ENCODE data around the gene KAT6B.

The KAT6B gene

DNA sequence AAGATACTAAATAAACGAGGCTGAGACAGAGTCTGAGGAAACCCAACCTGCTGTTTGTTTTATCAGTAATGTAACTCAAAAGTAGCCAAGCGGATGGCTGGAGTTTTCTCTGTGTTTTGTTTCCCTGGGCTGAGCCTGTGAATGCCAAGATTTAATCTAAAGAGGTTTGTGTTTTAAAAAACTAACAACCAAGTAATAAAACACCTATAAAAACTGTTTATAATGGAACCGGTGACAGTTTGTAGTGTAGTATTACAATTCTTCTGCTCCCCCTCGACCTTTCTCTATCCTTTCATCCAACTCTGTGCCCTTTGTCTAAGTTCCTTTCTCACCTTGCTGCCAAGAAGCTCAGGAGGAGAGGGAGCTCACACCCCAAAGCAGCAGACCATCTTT is 2.6 kb upstream of the KAT6B start:
- DNase-seq (ENCODE audit: low read depth, low spot score): no peak

DNA sequence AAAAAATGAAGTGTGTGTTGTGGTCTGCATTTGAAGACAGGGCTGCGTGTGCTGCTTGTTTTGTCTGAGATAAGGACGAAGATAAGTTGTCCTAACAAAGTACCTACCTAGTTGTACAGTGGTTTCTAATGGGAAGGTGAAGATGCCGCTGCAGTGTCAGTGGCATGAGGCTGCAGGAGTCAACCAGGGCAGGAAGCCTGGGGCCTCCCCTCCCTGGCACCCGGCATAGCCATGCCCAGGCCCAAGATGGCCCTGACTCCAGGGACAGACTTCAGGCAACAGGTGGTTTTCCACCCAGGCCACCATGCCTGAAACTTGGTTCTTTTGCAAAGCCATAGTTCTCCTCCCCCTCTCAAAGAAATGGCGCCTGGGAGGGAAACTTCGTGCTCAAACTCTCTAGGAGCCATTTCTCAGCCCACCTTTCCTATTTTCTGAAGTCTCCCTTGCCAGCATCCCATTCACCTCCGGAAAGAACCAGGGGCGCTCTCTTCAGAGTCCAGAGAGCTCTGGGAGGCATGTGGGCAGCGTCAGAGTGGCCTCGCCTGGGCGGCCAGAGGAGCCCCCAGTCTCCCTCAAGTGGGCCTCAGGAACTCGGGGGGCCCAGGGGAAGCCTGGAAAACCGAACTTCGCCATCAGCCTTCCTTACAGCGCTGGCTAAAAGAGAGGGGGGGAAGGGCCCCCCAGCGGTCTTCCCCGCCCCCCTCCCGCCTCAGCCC is 2.1 kb upstream of the KAT6B start:
- DNase-seq (ENCODE audit: low read depth, low spot score): no peak

DNA sequence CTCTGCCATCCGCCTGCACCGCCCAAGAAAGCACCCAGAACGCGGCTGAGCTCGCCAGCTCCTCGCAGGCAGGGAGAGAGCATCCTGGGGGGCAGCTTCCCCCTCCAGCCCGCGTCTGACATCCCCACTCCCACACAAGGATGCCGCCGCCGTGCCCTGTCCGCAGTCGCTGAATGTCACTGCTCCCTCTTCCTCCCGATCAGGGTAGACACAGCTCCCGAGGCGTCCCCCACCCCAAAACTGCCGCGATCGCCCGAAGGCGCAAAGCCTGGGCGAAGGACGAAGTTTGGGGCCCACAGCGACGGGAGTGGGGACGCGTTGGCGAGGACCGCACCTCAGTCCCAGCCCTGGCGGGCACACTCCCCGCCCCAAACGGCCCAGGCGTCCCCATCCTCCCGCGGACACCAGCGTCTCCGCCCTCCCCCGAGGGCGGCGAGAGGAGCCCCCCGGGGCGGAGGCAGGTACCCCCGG is 1.5 kb upstream of the KAT6B start:
- DNase-seq (ENCODE audit: low read depth, low spot score): peak; percentile 1

DNA sequence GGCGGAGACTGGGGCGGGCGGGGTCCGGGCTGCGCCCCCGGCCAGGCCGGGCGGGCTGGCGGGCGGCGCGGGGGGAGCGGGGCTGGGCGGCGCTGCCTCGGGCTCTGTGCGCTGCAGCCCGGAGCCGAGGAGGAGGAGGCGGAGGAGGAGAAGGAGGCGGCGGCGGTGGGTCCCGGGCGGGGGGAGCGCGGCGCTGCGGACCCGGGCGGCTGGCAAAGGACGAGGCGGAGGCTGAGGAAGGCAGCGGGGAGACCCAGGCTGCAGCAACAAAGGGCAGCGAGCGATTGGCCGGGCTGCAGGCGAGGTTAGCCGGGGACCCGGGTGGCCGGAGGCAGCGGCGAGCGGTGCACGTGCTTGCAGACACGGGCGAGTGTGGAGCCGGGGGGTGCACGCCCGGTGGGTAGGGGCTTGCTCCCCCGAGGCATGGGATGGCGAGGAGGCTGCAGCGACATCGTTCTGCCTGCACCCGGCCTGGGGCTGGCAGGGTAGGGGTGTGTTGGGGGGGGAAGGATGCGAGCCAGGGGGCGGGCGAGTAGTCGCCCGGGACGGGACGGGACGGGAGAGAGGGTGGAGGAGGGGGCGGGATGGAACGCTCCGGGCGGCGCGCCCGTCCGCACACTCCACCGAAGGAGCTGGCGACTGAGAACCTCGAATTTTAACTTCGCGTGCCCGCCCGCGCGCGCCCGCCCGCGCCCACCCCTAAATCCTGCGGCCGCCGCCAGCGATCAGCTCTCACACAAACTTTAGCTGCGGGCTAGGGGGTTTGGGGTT is 844 bp upstream of the KAT6B start:
- DNase-seq (ENCODE audit: low read depth, low spot score): peak; percentile 14

DNA sequence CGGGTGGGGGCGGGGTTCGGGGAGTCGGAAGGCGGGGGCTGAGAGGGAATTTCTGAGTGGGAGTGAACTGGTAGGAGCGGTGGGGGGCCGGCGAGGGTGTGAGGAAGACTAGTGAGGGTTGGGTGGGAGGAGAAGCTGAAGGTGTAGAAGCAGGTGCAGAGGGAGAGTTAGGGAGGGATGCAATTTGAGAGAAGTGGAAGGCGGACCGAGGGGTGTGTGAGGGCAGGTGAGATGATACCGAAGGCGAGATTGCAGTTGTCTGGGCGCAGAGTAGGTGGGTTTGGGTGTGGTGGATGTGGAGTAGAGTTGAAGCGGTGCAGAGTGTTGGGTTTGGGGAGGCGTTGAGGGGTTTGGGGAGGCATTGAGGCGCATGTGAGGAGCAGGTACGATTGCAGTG is 643 bp downstream of the KAT6B start:
- no peak for DNase-seq (ENCODE audit: low read depth, low spot score)

DNA sequence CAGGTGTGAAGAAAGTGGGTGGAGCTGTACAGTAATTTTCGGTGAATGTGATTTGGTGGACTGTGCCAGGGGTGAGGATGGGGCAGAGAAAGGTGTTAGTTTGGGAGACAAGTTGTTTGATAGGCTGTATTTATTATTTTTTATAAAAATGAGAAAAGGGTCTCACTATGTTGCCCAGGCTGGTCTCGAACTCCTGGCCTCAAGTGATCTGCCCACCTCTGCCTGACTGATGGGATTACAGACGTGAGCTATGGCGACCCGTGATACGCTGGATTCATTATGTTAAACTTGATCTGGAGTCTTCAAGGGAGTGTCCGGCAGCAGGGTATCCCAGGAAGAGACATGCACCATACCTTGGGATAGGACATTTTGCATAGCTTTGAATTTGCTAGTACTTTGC is 1.3 kb downstream of the KAT6B start:
- no peak for DNase-seq (ENCODE audit: low read depth, low spot score)

DNA sequence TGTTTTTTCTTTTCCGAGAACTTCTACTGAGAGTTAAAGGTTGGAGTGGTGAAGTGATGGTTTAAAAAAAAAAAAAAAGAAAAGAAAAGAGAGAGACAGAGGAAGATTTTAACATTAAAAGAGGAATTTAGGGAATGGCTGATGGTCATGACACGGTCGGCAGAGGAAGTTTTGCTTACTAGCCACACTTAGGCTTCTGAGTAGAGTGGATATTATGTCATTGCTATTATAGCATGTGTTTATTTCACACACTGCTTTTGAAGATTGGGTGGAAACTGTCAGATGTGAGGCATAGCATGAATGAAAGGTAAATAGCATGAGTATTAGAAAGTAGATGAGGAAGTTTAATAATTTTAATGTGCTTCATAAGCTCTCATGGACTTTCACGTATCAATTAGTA is 2.5 kb downstream of the KAT6B start:
- DNase-seq (ENCODE audit: low read depth, low spot score): no peak

DNA sequence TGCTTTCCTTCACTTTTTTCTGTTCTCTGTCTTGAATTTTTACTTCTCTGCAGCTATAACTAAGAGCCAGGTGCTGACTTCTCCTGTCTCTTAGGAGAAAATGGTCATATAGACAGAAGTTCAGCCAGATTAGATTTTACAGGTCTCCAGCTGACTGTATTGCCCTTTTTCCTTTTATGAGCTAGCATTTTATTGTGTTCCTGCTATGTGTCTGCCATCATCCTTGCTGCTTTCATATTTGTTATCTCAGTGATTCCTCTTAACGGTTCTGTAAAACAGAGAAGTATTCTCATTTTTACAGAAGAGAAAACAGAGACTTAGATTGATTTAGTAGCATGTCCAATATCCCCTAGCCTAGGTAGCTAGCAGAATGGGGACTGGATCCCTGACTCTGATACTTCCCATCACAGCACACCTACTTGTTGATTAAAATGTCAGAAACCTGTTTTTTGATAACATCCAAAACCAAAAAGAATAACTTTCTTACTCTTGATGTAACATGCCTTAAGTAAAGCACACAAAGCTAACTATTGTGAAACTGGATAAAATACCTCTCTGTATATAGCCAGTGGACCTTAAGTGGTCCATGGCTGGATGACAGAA is 5.2 kb downstream of the KAT6B start:
- no peak for DNase-seq (ENCODE audit: low read depth, low spot score)

DNA sequence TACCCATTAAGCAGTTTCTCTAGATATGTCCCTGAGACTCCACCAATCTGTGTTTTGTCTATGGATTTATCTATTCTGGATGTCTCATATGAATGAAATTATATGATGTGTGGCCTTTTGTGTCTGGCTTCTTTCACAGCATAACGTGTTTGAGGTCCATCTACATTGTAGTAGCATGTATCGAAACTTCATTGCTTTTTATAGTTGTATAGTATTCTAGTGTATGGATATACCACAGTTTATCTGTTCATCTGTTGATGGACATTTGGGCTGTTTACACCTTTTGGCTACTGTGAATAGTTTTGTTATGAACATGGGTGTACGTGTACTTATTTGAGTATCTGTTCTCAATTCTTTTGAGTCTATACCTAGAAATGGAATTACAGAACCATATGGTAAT is 9.6 kb downstream of the KAT6B start:
- no peak for DNase-seq (ENCODE audit: low read depth, low spot score)

DNA sequence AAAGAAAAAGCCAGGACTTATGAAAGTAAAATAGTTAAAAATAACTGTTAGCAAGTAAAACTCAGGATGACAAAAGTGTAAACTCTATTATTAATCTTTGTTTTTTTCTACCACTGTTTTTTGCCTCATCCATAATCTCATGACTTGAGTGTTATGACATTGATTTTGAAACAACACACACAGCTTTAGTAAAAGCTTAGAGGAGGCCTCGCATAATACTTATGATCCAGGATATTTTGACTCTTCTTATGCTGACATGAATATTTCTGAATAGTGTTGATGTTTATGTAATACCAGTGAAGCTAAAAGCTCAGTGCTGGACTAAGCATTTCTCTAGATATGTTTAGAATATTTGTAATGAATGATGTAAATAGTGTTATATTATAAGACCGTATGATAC is 10.5 kb downstream of the KAT6B start:
- DNase-seq (ENCODE audit: low read depth, low spot score): no peak

DNA sequence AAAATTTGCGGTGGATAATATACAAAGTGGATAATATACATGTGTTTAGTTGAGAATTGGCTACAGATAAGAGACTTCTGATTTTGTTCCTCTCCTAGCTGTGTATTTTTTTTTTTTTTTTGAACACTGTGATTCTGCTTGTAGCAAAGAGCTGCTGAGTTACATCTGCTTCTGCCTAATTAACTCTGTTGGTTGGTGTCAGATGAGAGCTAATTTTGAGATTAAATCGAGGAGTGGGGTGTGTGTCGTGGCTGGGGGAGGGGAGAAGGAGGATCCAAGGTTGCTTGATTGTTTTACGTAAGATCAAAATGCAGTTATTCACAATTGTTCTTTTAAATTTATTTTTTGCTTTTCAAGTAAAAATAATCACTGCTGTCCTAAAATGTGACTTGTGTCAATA is 11.3 kb downstream of the KAT6B start:
- DNase-seq (ENCODE audit: low read depth, low spot score): no peak

DNA sequence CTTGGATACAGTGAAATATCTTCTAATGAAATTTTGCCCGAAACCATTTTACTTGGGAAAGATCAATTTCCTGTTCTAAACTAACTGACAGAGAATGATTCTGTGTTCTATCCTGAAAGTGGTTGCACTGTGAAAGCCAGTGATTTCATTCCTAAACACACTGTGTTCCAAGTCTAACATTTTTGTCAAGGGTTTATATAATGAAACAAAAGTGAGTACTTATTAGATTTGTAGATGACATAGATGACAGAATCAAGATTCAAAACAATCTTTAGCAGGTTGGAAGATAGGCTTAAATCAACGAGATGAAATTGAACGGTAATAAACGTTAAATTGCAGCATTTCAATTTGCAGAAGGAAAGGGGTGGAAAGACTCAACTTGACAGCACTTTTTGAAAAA is 13.3 kb downstream of the KAT6B start:
- no peak for DNase-seq (ENCODE audit: low read depth, low spot score)

DNA sequence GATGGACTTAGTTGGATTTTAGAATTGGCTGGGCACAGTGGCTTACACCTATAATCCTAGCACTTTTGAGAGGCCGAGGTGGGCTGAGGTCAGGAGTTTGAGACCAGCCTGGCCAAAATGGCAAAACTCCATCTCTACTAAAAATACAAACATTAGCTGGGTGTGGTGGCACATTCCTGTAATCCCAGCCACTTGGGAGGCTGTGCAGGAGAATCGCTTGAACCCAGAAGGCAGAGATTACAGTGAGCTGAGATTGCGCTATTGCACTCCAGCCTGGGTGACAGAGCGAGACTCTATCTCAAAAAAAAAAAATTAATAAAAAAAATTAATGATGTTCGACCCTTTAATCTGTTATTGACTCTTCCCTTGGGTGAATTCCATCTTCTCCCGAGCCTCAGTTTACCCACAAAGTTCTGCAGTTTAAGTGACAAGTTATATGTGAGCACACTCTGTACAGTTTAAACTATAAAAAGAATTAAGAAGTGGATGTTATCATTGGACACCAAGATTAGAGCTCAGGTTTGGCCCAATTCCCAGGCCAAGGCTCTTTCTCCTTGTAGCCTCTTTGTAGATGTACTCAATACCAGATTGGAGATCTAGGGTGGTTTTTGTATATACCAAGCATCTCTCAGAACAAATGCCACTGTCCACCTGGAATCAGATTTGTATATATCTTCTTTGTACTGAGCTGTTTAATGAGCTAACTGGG is 15.0 kb downstream of the KAT6B start:
- no peak for DNase-seq (ENCODE audit: low read depth, low spot score)

DNA sequence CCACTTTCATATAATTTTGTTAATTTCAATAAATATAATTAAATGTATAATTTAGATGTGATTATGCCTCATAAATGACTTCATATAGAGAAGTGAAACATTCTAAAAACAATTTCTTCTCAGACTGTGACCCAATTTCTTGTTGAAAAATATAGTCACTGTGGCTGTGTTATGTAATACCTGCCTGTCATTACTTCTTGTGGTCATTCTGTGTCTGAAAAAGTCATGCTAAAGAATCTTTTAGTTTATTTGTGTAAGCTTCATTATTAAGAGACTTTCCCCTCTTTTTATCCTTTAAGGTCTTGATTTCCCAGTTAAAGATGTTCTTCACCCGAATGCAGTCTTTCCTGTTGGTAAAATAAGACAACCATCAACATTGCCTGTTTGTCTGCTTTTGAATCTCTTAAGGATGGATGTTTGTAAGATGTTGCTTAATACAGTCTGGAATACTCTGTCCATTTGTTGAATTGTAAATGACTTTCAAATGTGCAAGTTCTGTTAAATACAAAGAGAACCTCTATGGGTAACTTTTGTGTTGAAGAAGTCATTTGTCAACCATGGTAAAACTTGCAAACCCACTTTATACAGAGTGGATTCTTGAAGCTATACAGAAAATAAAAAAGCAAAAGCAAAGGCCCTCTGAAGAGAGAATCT is 16.0 kb downstream of the KAT6B start:
- DNase-seq (ENCODE audit: low read depth, low spot score): no peak

DNA sequence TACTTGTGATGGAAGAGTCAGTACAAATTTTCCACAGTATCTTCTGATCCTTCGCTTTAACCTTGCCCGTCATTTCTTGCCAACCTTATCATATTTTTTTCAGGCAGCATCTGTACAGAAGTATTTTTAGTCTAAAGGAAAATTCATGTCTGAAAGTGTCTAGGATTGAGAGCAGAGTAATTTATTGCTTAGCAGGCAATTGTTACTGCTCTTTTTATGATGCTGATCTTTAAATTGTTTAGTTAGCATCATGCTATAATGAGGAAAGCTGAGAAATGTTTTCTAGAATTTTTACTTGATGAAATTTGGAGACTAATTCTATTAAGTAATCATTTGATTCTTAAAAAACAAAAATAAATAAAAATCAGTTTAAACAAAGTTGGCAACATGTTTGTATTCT is 20.6 kb downstream of the KAT6B start:
- no peak for DNase-seq (ENCODE audit: low read depth, low spot score)

DNA sequence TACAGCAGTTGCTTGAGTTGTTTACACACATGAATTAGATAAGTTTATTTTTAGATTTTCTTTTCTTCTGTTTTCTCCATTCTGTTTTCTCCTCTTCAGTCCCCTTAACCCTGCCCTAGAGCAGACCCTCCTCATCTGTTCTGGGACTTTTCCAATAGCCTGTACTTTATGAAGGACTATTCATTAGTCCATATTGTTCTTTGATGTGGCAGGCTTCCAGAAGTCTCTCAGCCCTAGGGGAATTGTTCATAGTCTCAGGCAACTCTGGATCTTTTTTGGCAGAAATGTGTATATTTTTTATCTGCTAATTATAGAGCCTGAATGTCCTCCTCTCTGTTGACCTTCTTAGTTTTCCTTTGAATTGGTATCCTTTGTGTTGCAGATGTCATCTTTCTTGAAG is 25.4 kb downstream of the KAT6B start:
- DNase-seq (ENCODE audit: low read depth, low spot score): no peak

DNA sequence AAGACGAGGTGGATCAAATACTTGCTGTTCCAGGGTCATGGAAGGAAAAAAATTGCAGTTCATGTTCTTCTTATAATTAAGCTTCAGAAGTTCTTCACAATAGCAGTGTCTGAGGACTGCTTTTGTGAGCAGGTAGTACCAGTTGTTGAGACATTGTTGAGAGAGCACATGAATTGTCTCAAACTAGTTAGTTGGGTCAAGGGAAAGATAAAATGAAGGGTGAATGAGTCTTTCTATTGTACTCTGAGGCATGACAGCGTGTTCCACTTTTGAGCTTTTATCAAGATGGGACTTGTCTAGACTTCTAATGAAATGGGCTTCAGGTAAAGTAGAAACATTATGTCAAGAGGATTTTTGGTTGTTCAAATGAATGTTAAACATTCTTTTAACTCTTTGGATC is 26.0 kb downstream of the KAT6B start:
- no peak for DNase-seq (ENCODE audit: low read depth, low spot score)

DNA sequence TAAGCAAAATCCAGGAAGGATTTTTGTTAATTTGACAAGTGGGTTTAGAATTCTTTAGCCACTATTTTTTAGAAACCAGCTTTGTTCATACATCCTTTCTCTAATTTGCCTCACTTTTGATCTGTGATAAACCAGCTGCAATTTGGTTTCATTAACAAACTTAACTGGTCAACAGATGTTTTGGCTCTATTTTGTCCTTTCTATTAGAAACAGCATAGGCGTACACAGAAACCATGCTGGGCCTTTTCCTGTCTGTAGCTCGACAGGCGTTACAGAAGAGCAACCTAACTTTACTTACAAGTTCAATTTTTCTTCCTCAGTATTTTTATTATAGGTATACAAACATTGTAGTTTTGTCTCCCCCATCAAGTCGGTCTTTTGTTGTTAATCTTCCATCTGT is 28.2 kb downstream of the KAT6B start:
- no peak for DNase-seq (ENCODE audit: low read depth, low spot score)

DNA sequence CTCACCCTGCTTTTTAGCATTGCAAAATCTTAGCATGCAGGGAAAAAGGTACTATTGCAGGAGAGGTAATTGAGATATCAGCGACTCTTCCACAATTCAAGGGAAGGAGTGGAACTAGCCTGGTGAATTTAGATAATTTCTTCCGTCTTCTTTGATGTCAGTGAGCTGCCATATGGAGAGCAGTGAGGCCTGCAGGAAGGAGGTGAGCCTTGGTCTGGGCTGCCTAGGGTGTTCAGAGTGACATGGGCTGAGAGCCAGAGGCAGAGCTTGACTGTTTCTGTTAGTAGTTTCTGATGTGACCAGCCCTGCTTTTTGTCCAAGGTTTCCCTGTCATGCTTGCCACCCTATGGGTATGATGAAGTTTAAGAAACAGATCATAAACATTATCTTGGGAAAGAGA is 28.6 kb downstream of the KAT6B start:
- no peak for DNase-seq (ENCODE audit: low read depth, low spot score)

DNA sequence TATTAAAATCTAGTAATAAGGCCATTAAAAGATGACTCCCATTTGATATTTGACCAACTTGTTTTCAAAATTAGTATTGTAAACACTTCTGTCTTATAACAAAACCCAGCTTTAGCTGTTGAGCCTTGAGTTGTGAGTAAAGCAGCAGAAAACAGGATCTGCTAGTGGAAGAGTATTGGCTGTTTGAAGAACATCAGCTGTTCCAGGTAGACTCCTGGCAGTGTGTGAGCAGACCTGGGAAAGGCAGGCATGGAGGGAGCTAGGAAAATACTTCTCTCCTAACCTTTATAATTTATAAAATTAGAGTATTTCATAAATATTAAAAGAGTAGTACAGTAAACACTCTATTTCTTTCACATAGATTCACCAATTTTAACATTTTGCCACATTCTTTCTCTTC is 29.0 kb downstream of the KAT6B start:
- DNase-seq (ENCODE audit: low read depth, low spot score): no peak

DNA sequence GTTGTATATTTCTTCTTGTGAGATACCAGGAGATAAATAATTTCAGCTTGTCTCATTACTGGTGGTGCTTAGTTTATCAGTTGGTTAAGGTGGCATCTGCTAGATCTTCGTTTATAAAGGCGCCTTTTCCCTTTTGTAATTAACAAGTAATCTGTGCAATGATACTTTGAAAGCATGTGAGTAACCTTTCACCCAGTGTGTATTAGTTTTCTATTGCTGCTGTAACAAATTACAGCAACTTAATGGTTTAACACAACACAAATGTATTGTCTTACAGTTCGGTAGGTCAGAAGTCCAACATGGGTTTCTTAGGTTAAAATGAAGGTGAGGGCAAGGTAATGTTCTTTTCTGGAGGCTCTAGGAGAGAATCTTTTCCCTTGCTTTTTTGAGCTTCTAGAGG is 30.5 kb downstream of the KAT6B start:
- DNase-seq (ENCODE audit: low read depth, low spot score): no peak

DNA sequence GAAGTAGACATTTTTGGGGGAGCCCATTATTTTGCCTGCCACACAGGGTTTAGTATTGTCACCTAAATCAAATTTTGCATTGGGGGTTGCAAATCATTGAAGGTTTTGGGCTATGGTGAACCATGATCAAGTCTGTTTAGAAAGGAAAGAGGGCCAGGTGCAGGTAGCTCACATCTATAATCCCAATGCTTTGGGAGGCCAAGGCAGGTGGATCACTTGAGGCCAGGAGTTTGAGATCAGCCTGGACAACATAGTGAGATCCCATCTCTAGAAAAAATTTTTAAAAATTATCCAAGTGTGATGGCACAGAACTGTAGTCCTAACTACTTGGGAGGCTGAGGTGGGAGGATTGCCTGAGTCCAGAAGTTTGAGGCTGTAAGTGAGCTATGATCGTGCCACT is 31.2 kb downstream of the KAT6B start:
- DNase-seq (ENCODE audit: low read depth, low spot score): no peak

All from activated naive CD8-positive, alpha-beta T cell treated with anti-CD3 and anti-CD28 coated beads, Interleukin-2, amount 50 U/mL, for 16 hours (primary cell).